Stimulated activated memory B cell treated with anti-CD40 and anti-IgM and Interleukin-4, amounts not matched to agents 10 μg/mL and 1 μg/mL and 100 μg/mL, for 72 hours (primary cell): ENCODE data around the gene PRKCA.
A peak's percentile ranks its signal among the peaks of the same experiment; 100 is the strongest.
"Not testable (repeated sequence)": the region's sequence is repeated elsewhere in the genome, so short reads cannot be mapped to it uniquely, and the experiment has no call there.

Experiments used
- ATAC-seq: fragments of 150-1000 bp; cut with Tn5 transposase; 2 replicates; pipeline ENCODE4 v1.10.0; 2021
- H3K27ac Mint-ChIP-seq: one replicate; pipeline ENCODE4 v1.8.0; 2022; ENCODE audit warnings: mild to moderate bottlenecking, mixed read lengths
- H3K27me3 Mint-ChIP-seq: one replicate; pipeline ENCODE4 v1.8.0; 2022; ENCODE audit warnings: mixed read lengths
- H3K36me3 Mint-ChIP-seq: one replicate; pipeline ENCODE4 v1.8.0; 2022; ENCODE audit warnings: mixed read lengths
- H3K4me1 Mint-ChIP-seq: one replicate; pipeline ENCODE4 v1.8.0; 2022; ENCODE audit warnings: mixed read lengths
- H3K4me3 Mint-ChIP-seq: one replicate; pipeline ENCODE4 v1.8.0; 2022; ENCODE audit warnings: mild to moderate bottlenecking, moderate library complexity, mixed read lengths
- H3K9me3 Mint-ChIP-seq: one replicate; pipeline ENCODE4 v1.8.0; 2022; ENCODE audit warnings: mixed read lengths

Gene PRKCA

GRCh38 chr17:66301864-66302741 is at the start of gene PRKCA:
TSS of gene PRKCA (plus strand) at chr17:66302613.
- no peaks in the 10 kb centered on the region for H3K9me3 Mint-ChIP-seq
- H3K4me1 Mint-ChIP-seq = peaks cover 14% of the 10 kb centered on the region
- H3K27ac Mint-ChIP-seq = peak within 1 kb of the TSS; percentile 65
- H3K4me3 Mint-ChIP-seq = peak within 1 kb of the TSS; percentile 85
- peaks cover 40% of the 10 kb centered on the region for H3K27me3 Mint-ChIP-seq
- peak; percentile 85 for ATAC-seq
- no peaks in the 10 kb centered on the region for H3K36me3 Mint-ChIP-seq

GRCh38 chr17:66253458-66253857 is 49.0 kb upstream of the PRKCA start:
- H3K9me3 Mint-ChIP-seq, H3K27ac Mint-ChIP-seq, H3K4me1 Mint-ChIP-seq, H3K36me3 Mint-ChIP-seq, ATAC-seq, H3K4me3 Mint-ChIP-seq, H3K27me3 Mint-ChIP-seq: not testable (repeated sequence)

- Mint-ChIP-seq H3K36me3 (no peaks in the 10 kb centered on the region), H3K4me3 (no peak overlapping the region), H3K27me3 (no peaks in the 10 kb centered on the region), H3K4me1 (no peaks in the 10 kb centered on the region), H3K9me3 (no peaks in the 10 kb centered on the region), H3K27ac (no peak overlapping the region)
- no peak for ATAC-seq
These were observed 47.3 kb upstream of the PRKCA start for GRCh38 chr17:66255112-66255511.

- Mint-ChIP-seq H3K4me3 (no peak overlapping the region), H3K9me3 (no peaks in the 10 kb centered on the region), H3K27me3 (no peaks in the 10 kb centered on the region), H3K27ac (no peak overlapping the region), H3K4me1 (no peaks in the 10 kb centered on the region), H3K36me3 (no peaks in the 10 kb centered on the region)
- no peak for ATAC-seq
These were observed 46.9 kb upstream of the PRKCA start for GRCh38 chr17:66255527-66255971.

GRCh38 chr17:66260275-66260674 is 42.1 kb upstream of the PRKCA start:
- H3K4me3 Mint-ChIP-seq = no peak overlapping the region
- no peaks in the 10 kb centered on the region for H3K27me3 Mint-ChIP-seq

GRCh38 chr17:66260688-66261087 is 41.7 kb upstream of the PRKCA start:
- H3K9me3 Mint-ChIP-seq = peaks cover 3% of the 10 kb centered on the region
- no peaks in the 10 kb centered on the region for H3K27me3 Mint-ChIP-seq
- no peaks in the 10 kb centered on the region for H3K36me3 Mint-ChIP-seq
- H3K27ac Mint-ChIP-seq = no peak overlapping the region
- no peaks in the 10 kb centered on the region for H3K4me1 Mint-ChIP-seq
- H3K4me3 Mint-ChIP-seq = no peak overlapping the region
- no peak for ATAC-seq

More at GRCh38 chr17:66260275-66260674, 42.1 kb upstream of the PRKCA start:
- Mint-ChIP-seq H3K4me1 (no peaks in the 10 kb centered on the region), H3K36me3 (no peaks in the 10 kb centered on the region), H3K27ac (no peak overlapping the region), H3K9me3 (peaks cover 3% of the 10 kb centered on the region)
- no peak for ATAC-seq

- no peak overlapping the region for H3K27ac Mint-ChIP-seq
- no peak for ATAC-seq
- no peak overlapping the region for H3K4me3 Mint-ChIP-seq
- H3K9me3 Mint-ChIP-seq = peaks cover 3% of the 10 kb centered on the region
- no peaks in the 10 kb centered on the region for H3K27me3 Mint-ChIP-seq
- no peaks in the 10 kb centered on the region for H3K4me1 Mint-ChIP-seq
- no peaks in the 10 kb centered on the region for H3K36me3 Mint-ChIP-seq
These were observed 39.6 kb upstream of the PRKCA start for GRCh38 chr17:66262767-66263166.

- H3K4me3 Mint-ChIP-seq = no peak overlapping the region
- ATAC-seq = no peak
- peaks cover 3% of the 10 kb centered on the region for H3K9me3 Mint-ChIP-seq
- no peaks in the 10 kb centered on the region for H3K4me1 Mint-ChIP-seq
- H3K36me3 Mint-ChIP-seq = no peaks in the 10 kb centered on the region
- H3K27ac Mint-ChIP-seq = no peak overlapping the region
- no peaks in the 10 kb centered on the region for H3K27me3 Mint-ChIP-seq
These were observed 37.7 kb upstream of the PRKCA start for GRCh38 chr17:66264696-66265095.

- no peak for ATAC-seq
- H3K4me1 Mint-ChIP-seq = no peaks in the 10 kb centered on the region
- H3K36me3 Mint-ChIP-seq = no peaks in the 10 kb centered on the region
- H3K27me3 Mint-ChIP-seq = no peaks in the 10 kb centered on the region
- no peak overlapping the region for H3K27ac Mint-ChIP-seq
- H3K4me3 Mint-ChIP-seq = no peak overlapping the region
- peaks cover 6% of the 10 kb centered on the region for H3K9me3 Mint-ChIP-seq
These were observed 34.0 kb upstream of the PRKCA start for GRCh38 chr17:66268247-66268927.

- no peaks in the 10 kb centered on the region for H3K4me1 Mint-ChIP-seq
- peaks cover 3% of the 10 kb centered on the region for H3K9me3 Mint-ChIP-seq
- H3K27me3 Mint-ChIP-seq = no peaks in the 10 kb centered on the region
- no peak overlapping the region for H3K4me3 Mint-ChIP-seq
- no peaks in the 10 kb centered on the region for H3K36me3 Mint-ChIP-seq
- ATAC-seq = no peak
- no peak overlapping the region for H3K27ac Mint-ChIP-seq
These were observed 32.3 kb upstream of the PRKCA start for GRCh38 chr17:66270106-66270505.

- no peak for ATAC-seq
- H3K9me3 Mint-ChIP-seq = peaks cover 3% of the 10 kb centered on the region
- no peaks in the 10 kb centered on the region for H3K36me3 Mint-ChIP-seq
- no peaks in the 10 kb centered on the region for H3K27me3 Mint-ChIP-seq
- H3K4me3 Mint-ChIP-seq = no peak overlapping the region
- H3K27ac Mint-ChIP-seq = no peak overlapping the region
- no peaks in the 10 kb centered on the region for H3K4me1 Mint-ChIP-seq
These were observed 30.9 kb upstream of the PRKCA start for GRCh38 chr17:66271512-66271911.

- Mint-ChIP-seq H3K36me3 (no peaks in the 10 kb centered on the region), H3K4me3 (no peak overlapping the region), H3K27me3 (no peaks in the 10 kb centered on the region), H3K27ac (no peak overlapping the region), H3K9me3 (peaks cover 3% of the 10 kb centered on the region), H3K4me1 (no peaks in the 10 kb centered on the region)
- ATAC-seq = no peak
These were observed 29.4 kb upstream of the PRKCA start for GRCh38 chr17:66272811-66273585.

GRCh38 chr17:66273586-66273848 is 28.9 kb upstream of the PRKCA start:
- ATAC-seq = no peak
- Mint-ChIP-seq H3K27ac (no peak overlapping the region), H3K36me3 (no peaks in the 10 kb centered on the region), H3K4me1 (no peaks in the 10 kb centered on the region), H3K9me3 (peaks cover 3% of the 10 kb centered on the region), H3K27me3 (no peaks in the 10 kb centered on the region), H3K4me3 (no peak overlapping the region)

- no peaks in the 10 kb centered on the region for H3K36me3 Mint-ChIP-seq
- H3K27ac Mint-ChIP-seq = no peak overlapping the region
- H3K4me1 Mint-ChIP-seq = no peaks in the 10 kb centered on the region
- peaks cover 3% of the 10 kb centered on the region for H3K9me3 Mint-ChIP-seq
- no peaks in the 10 kb centered on the region for H3K27me3 Mint-ChIP-seq
- no peak overlapping the region for H3K4me3 Mint-ChIP-seq
- no peak for ATAC-seq
These were observed 26.8 kb upstream of the PRKCA start for GRCh38 chr17:66275651-66276050.

GRCh38 chr17:66276328-66276937 is 26.0 kb upstream of the PRKCA start:
- H3K36me3 Mint-ChIP-seq = no peaks in the 10 kb centered on the region
- H3K27ac Mint-ChIP-seq = no peak overlapping the region
- H3K4me1 Mint-ChIP-seq = no peaks in the 10 kb centered on the region
- no peak for ATAC-seq
- no peak overlapping the region for H3K4me3 Mint-ChIP-seq
- H3K9me3 Mint-ChIP-seq = peaks cover 3% of the 10 kb centered on the region
- H3K27me3 Mint-ChIP-seq = no peaks in the 10 kb centered on the region
